CD4-positive, alpha-beta T cell treated with Interleukin-17A for 1 hour (primary cell): ENCODE data around the gene HCFC1R1.
A peak's percentile ranks its signal among the peaks of the same experiment; 100 is the strongest.

Source experiments
- DNase-seq: peaks from one replicate; pipeline ENCODE4 v3.0.0-alpha.2; 2020

The HCFC1R1 gene

GRCh38 chr16:2990891-2991290, 32.9 kb downstream of the HCFC1R1 start:
- no peak for DNase-seq

- no peak for DNase-seq
Observed at GRCh38 chr16:2988590-2989099, 35.1 kb downstream of the HCFC1R1 start.

- DNase-seq = no peak
Observed at GRCh38 chr16:2987833-2988232, 35.9 kb downstream of the HCFC1R1 start.

GRCh38 chr16:2987286-2987685, 36.5 kb downstream of the HCFC1R1 start:
- no peak for DNase-seq

- DNase-seq = no peak
Observed at GRCh38 chr16:2986623-2987188, 37.0 kb downstream of the HCFC1R1 start.

GRCh38 chr16:2985893-2986355, 37.8 kb downstream of the HCFC1R1 start:
- no peak for DNase-seq

- DNase-seq = no peak
Observed at GRCh38 chr16:2985462-2985861, 38.3 kb downstream of the HCFC1R1 start.

- DNase-seq = peak; percentile 71
Observed at GRCh38 chr16:2983706-2984136, 40.0 kb downstream of the HCFC1R1 start.

GRCh38 chr16:2982402-2982801, 41.3 kb downstream of the HCFC1R1 start:
- DNase-seq = no peak

GRCh38 chr16:2981899-2982250, 41.9 kb downstream of the HCFC1R1 start:
- no peak for DNase-seq

- no peak for DNase-seq
Observed at GRCh38 chr16:2981177-2981898, 42.4 kb downstream of the HCFC1R1 start.

GRCh38 chr16:2980227-2981176, 43.2 kb downstream of the HCFC1R1 start, which contains the start of gene PKMYT1:
PKMYT1 (minus strand) TSS chr16:2980446; CDS start chr16:2979657, 789 bp downstream.
- DNase-seq = peak; percentile 94

GRCh38 chr16:2979669-2980226, 44.0 kb downstream of the HCFC1R1 start:
- DNase-seq = no peak

- DNase-seq = no peak
Observed at GRCh38 chr16:2977440-2977839, 46.3 kb downstream of the HCFC1R1 start.

- DNase-seq = no peak
Observed at GRCh38 chr16:2976673-2977072, 47.1 kb downstream of the HCFC1R1 start.

GRCh38 chr16:2976201-2976600, 47.5 kb downstream of the HCFC1R1 start:
- no peak for DNase-seq

- DNase-seq = no peak
Observed at GRCh38 chr16:2975161-2975795, 48.5 kb downstream of the HCFC1R1 start.

- no peak for DNase-seq
Observed at GRCh38 chr16:2974319-2975056, 49.3 kb downstream of the HCFC1R1 start.

GRCh38 chr16:2973605-2974318, 50.0 kb downstream of the HCFC1R1 start:
- no peak for DNase-seq

- no peak for DNase-seq
Observed at GRCh38 chr16:2973093-2973492, 50.6 kb downstream of the HCFC1R1 start.
